Measurements from ENCODE around the gene CCDC186. TPM values are rescaled to one million over a fixed set of nuclear protein-coding genes. Genes with fewer than 3 reads are reported as not detected.

The CCDC186 gene
- total and polyA plus RNA-seq, 2 of the 8 experiments (the other 6 are each of a cell fraction or from before 2014, with no cell fraction given), result 3.0 to 30.3 TPM

- peaks cover 2 to 30% (median 5%) of the 10 kb centered on the region in 4 experiments; a peak in 5 of 8 replicates for H3K36me3 ChIP-seq (ENCODE audit: control insufficient read depth in 2 of 4, insufficient read depth in 4 of 4, low read length in 3 of 4)
- 86 to 100% methylated on average over 1 to 3 of the region's 3 CpGs for WGBS, 2 experiments (ENCODE audit: extremely low coverage in 1 of 2, insufficient coverage in 1 of 2, insufficient read length in 1 of 2, insufficient replicate concordance in 2 of 2, low coverage in 1 of 2, low lambda C conversion rate in 2 of 2, missing lambda C conversion rate in 1 of 2)
- no peaks in the 10 kb centered on the region for H3K27me3 ChIP-seq (replicated peaks in 1 of 4; ENCODE audit: control insufficient read depth in 3 of 4, extremely low read depth in 1 of 4, insufficient read depth in 3 of 4, low read length in 3 of 4)
- peaks cover 0 to 2% of the 10 kb centered on the region in 2 experiments for H4K20me1 ChIP-seq (replicated peaks in 1 of 2; ENCODE audit: control insufficient read depth in 1 of 2, insufficient read depth in 2 of 2, low read length in 2 of 2)
- H3K14ac ChIP-seq (ENCODE audit: insufficient read length), result no peak overlapping the region
- H4K5ac ChIP-seq (ENCODE audit: insufficient read length, low read depth, low read length), result no peak overlapping the region
- H3K23me2 ChIP-seq (ENCODE audit: low read depth, low read length), result no peaks in the 10 kb centered on the region
- H3K4me3 ChIP-seq (ENCODE audit: extremely low read depth in 1 of 4, insufficient read depth in 2 of 4, low read depth in 3 of 4, low read length in 4 of 4), result no peak overlapping the region
- no peak overlapping the region for H3K4me2 ChIP-seq (ENCODE audit: insufficient read depth in 1 of 2, low read depth in 2 of 2, low read length in 2 of 2)
- H4K91ac ChIP-seq (replicated peaks; ENCODE audit: insufficient read length, low read length), result no peak overlapping the region
- no peak overlapping the region for H3K27ac ChIP-seq (ENCODE audit: low read depth, low read length)
- DNase-seq (ENCODE audit: low read depth in 1 of 2, low spot score in 2 of 2) (no peak), FAIRE-seq (no peak)
- no peak overlapping the region for H3K23ac ChIP-seq (ENCODE audit: insufficient read length)
- ChIA-PET CTCF (ENCODE audit: partially characterized antibody) (interaction anchor here (0.6 kb wide), 1 partner anchor 448 kb away, joined by 3 read pairs; no protein-coding TSS in a partner anchor), POLR2A (ENCODE audit: partially characterized antibody) (no interaction called here)
- H4K8ac ChIP-seq (ENCODE audit: extremely low read depth, insufficient read depth, low read length), result no peak overlapping the region
- H2AFZ ChIP-seq (ENCODE audit: low read length), result no peak overlapping the region
- H2BK5ac ChIP-seq (ENCODE audit: low read depth, low read length), result no peak overlapping the region
- H2BK120ac ChIP-seq (replicated peaks; ENCODE audit: low read depth, low read length), result no peak overlapping the region
- no peaks in the 10 kb centered on the region for H3K9me3 ChIP-seq (ENCODE audit: insufficient read depth in 2 of 2, low read depth in 1 of 2, low read length in 1 of 2)
- no peak overlapping the region for H3K4ac ChIP-seq (replicated peaks; ENCODE audit: insufficient read length, low read depth, low read length)
- no peaks in the 10 kb centered on the region for H3K79me1 ChIP-seq (ENCODE audit: low read depth, low read length)
- H2BK20ac ChIP-seq (ENCODE audit: low read length), result no peak overlapping the region
- H3K9ac ChIP-seq (replicated peaks in 1 of 4; ENCODE audit: extremely low read depth in 1 of 4, low read depth in 3 of 4, low read length in 3 of 4), result no peak overlapping the region
- H3K4me1 ChIP-seq (replicated peaks in 1 of 4; ENCODE audit: control insufficient read depth in 3 of 4, insufficient read depth in 4 of 4, low read length in 3 of 4), result no peaks in the 10 kb centered on the region
- no peak overlapping the region for H3K56ac ChIP-seq (replicated peaks; ENCODE audit: insufficient read length, low read depth, low read length)
- H3K18ac ChIP-seq (ENCODE audit: extremely low read depth, low read length), result no peak overlapping the region
- H2AK5ac ChIP-seq (ENCODE audit: low read depth, low read length), result no peak overlapping the region
- H2BK12ac ChIP-seq (ENCODE audit: low read depth, low read length), result no peak overlapping the region
- H2BK15ac ChIP-seq (ENCODE audit: low read length), result no peak overlapping the region
- no peaks in the 10 kb centered on the region for H3K79me2 ChIP-seq (ENCODE audit: control insufficient read depth in 1 of 2, insufficient read depth in 2 of 2, low read length in 2 of 2)
- no peak for TF ChIP-seq CREB1 (IDR thresholded peaks at IDR 0.05)
- no peak for TF ChIP-seq CTBP2 (IDR thresholded peaks at IDR 0.05; ENCODE audit: borderline replicate concordance, insufficient read depth, insufficient read length, low read length)
- TF ChIP-seq RFX5 (IDR thresholded peaks at IDR 0.05; ENCODE audit: borderline replicate concordance, low read depth, low read length), result no peak
- no peak for TF ChIP-seq EP300 (IDR thresholded peaks at IDR 0.05; ENCODE audit: borderline replicate concordance in 1 of 2, low read depth in 2 of 2, low read length in 2 of 2)
- TF ChIP-seq YY1 (IDR thresholded peaks at IDR 0.05; ENCODE audit: low read depth, low read length), result no peak
Observed at GRCh38 chr10:114138581-114138980, 35.4 kb downstream of the CCDC186 start.
